GM12891 (cell line): ENCODE measurements around the gene CHPF2.

Experiments used
- POLR2A ChIP-seq: IDR thresholded peaks from 2 replicates; pipeline ENCODE4 v1.6.1; 2011; ENCODE audit warnings: low read depth, low read length, control low read depth
- POLR2AphosphoS5 ChIP-seq: IDR thresholded peaks from 2 replicates; pipeline ENCODE4 v1.6.1; 2011; ENCODE audit warnings: low read depth, low read length, control low read depth
- POU2F2 ChIP-seq: IDR thresholded peaks from 2 replicates; pipeline ENCODE4 v1.6.1; 2011; ENCODE audit warnings: low read depth, mild to moderate bottlenecking, control low read depth, low read length, moderate library complexity
- TAF1 ChIP-seq: IDR thresholded peaks from 2 replicates; pipeline ENCODE4 v1.6.1; 2011; ENCODE audit warnings: low read depth, low read length, control low read depth

DNA sequence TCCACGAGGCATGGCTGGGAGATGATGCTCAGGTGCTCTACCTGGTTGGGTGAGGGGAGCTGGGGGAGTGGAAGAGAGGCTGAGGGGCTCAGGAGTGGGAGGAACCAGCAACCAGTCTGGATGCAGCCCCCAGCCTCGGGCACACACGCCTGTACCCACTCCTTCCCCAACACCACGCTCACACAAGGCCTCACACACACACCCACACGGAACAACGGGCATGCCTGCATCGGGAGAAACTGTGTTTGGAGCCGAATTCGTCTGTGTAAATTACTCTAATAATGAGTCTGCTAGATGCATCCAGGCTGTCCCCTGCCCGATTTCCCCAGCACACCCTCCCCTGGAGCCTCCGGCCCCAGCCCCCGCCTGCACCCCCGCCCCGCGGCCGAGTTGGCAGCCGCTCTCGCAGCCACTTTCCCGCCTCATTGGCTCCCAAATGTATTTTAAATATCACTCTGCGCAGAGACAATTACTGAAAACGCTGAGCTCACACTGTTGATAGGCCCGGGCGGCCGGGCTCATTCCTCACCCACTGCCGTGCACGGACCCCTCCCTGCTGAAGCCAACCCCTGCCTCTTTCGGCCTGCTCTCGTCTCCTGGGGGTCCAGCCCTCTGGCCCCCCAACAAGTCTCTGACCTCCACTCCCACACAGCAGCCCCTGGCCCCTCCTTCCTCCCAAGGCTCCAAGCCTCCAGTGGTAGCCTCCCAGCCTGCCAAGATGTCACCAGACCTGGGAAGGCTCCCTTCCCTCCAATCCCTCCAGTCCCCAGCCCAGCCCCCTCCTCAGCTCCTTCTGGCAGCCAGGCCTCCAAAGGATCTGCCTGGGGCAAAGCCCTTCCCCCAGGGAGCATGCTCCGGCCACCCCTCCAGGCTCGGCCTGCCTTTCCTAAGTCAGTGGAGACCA lies 33.1 kb upstream of the CHPF2 start:
- TF ChIP-seq POLR2A (no peak), POLR2AphosphoS5 (no peak), TAF1 (no peak), POU2F2 (no peak)
